Endodermal cell (in vitro differentiated cells): ENCODE results near the gene ICAM4. TPM values are rescaled to one million over a fixed set of nuclear protein-coding genes. Genes with fewer than 3 reads are reported as not detected.

Experiments
- DNase-seq: peaks from one replicate; pipeline ENCODE4 v3.0.0-alpha.2; 2017
- H3K27ac ChIP-seq: 2 replicates; pipeline ENCODE4 v1.5.1; 2013; ENCODE audit warnings: mild to moderate bottlenecking, low read depth, low read length, moderate library complexity
- H3K27me3 ChIP-seq: 2 replicates; pipeline ENCODE4 v1.6.1; 2013; ENCODE audit warnings: mild to moderate bottlenecking, low read length, moderate library complexity; ENCODE audit not compliant: insufficient read depth, control insufficient read depth, poor library complexity, severe bottlenecking
- H3K36me3 ChIP-seq: 2 replicates; pipeline ENCODE4 v1.7.0; 2013; ENCODE audit warnings: mild to moderate bottlenecking, low read length, moderate library complexity; ENCODE audit not compliant: control insufficient read depth, insufficient read depth
- H3K4me1 ChIP-seq: one replicate; pipeline ENCODE4 v1.7.0; 2013; ENCODE audit warnings: low read length; ENCODE audit not compliant: control insufficient read depth, insufficient read depth
- H3K4me3 ChIP-seq: 2 replicates; pipeline ENCODE4 v1.5.1; 2013; ENCODE audit warnings: mild to moderate bottlenecking, low read length, moderate library complexity
- H3K9ac ChIP-seq: 2 replicates; pipeline ENCODE4 v1.6.1; 2013; ENCODE audit warnings: mild to moderate bottlenecking, low read length, moderate library complexity; ENCODE audit not compliant: poor library complexity, severe bottlenecking; ENCODE audit errors: extremely low read depth
- H3K9me3 ChIP-seq: 2 replicates; pipeline ENCODE4 v1.6.1; 2013; ENCODE audit warnings: mild to moderate bottlenecking, low read length, moderate library complexity; ENCODE audit not compliant: control insufficient read depth
- H3K27ac Mint-ChIP-seq: 2 replicates; pipeline ENCODE4 v1.8.0; 2020; ENCODE audit warnings: mixed read lengths
- H3K27me3 Mint-ChIP-seq: 2 replicates; pipeline ENCODE4 v1.8.0; 2021; ENCODE audit warnings: mild to moderate bottlenecking, mixed read lengths; ENCODE audit not compliant: insufficient read depth
- H3K36me3 Mint-ChIP-seq: 2 replicates; pipeline ENCODE4 v1.8.0; 2020; ENCODE audit warnings: low read depth, mixed read lengths
- H3K4me1 Mint-ChIP-seq: 2 replicates; pipeline ENCODE4 v1.8.0; 2020; ENCODE audit warnings: mixed read lengths
- H3K4me3 Mint-ChIP-seq: 2 replicates; pipeline ENCODE4 v1.8.0; 2020; ENCODE audit warnings: mild to moderate bottlenecking, moderate library complexity, mixed read lengths
- H3K9me3 Mint-ChIP-seq: 2 replicates; pipeline ENCODE4 v1.8.0; 2020; ENCODE audit warnings: mild to moderate bottlenecking, mixed read lengths
- CTCF ChIP-seq: fragments of 200-600 bp; sonication (generic); conservative IDR thresholded peaks from 2 replicates; pipeline ENCODE4 v1.5.0; 2021; ENCODE audit warnings: antibody characterized with exemption, mild to moderate bottlenecking
- WGBS, 2 experiments: methylation state at CpG; one replicate each; pipeline versions ENCODE4 v1.1.5 to v1.1.7; 2013; ENCODE audit warnings: missing lambda C conversion rate in 2 of 2, mixed read lengths in 1 of 2; ENCODE audit not compliant: insufficient coverage in 1 of 2, insufficient read length in 1 of 2; 5-methylcytosine and 5-hydroxymethylcytosine counted together
- total RNA-seq, 2 donors: library from RNA; stranded (reverse); fragmentation: NEBNext Ultra II Directional in 1 of 2; extraction: Animal tissue kit (Norgen Biotek cat#: 25700) in 1 of 2; gene quantifications; 2 replicates in 1 of 2; 3 replicates in 1 of 2; pipeline ENCODE4 v1.2.1, GENCODE V29; 2021

Gene ICAM4
- total RNA-seq, 2 donors from 2014 or later: 0.44 TPM; not detected in 1

GRCh38 chr19:10293637-10294367 is 7.0 kb downstream of the ICAM4 start:
- peaks cover 10% of the 10 kb centered on the region for H3K9me3 Mint-ChIP-seq
- H3K4me3 Mint-ChIP-seq: no peak overlapping the region
- no peak for DNase-seq
- no peak overlapping the region for H3K27ac Mint-ChIP-seq
- peaks cover 14% of the 10 kb centered on the region for H3K4me1 Mint-ChIP-seq
- H3K4me3 ChIP-seq: no peak overlapping the region
- no peaks in the 10 kb centered on the region for H3K9me3 ChIP-seq
- peaks cover 97% of the 10 kb centered on the region for H3K27me3 Mint-ChIP-seq
- peaks cover 94% of the 10 kb centered on the region for H3K27me3 ChIP-seq
- 31 to 33% methylated on average over 34 to 49 of the region's 49 CpGs for WGBS, 2 experiments
- no peaks in the 10 kb centered on the region for H3K36me3 Mint-ChIP-seq
- H3K9ac ChIP-seq: no peak overlapping the region
- TF ChIP-seq CTCF: no peak
- peaks cover 3% of the 10 kb centered on the region for H3K4me1 ChIP-seq
- H3K27ac ChIP-seq: no peak overlapping the region
- no peaks in the 10 kb centered on the region for H3K36me3 ChIP-seq

- no peak overlapping the region for H3K9ac ChIP-seq
- H3K4me1 ChIP-seq: peaks cover 3% of the 10 kb centered on the region
- H3K27me3 ChIP-seq: peaks cover 89% of the 10 kb centered on the region
- H3K27me3 Mint-ChIP-seq: peaks cover 97% of the 10 kb centered on the region
- no peaks in the 10 kb centered on the region for H3K36me3 Mint-ChIP-seq
- no peak overlapping the region for H3K27ac Mint-ChIP-seq
- TF ChIP-seq CTCF: peak; percentile 66
- 14 to 20% methylated on average over 18 to 25 of the region's 25 CpGs for WGBS, 2 experiments
- H3K4me1 Mint-ChIP-seq: peaks cover 14% of the 10 kb centered on the region
- peaks cover 10% of the 10 kb centered on the region for H3K9me3 Mint-ChIP-seq
- H3K27ac ChIP-seq: no peak overlapping the region
- H3K36me3 ChIP-seq: no peaks in the 10 kb centered on the region
- no peak overlapping the region for H3K4me3 Mint-ChIP-seq
- DNase-seq: peak; percentile 88
- no peaks in the 10 kb centered on the region for H3K9me3 ChIP-seq
- no peak overlapping the region for H3K4me3 ChIP-seq
Measured at GRCh38 chr19:10294368-10294697, 7.6 kb downstream of the ICAM4 start.

GRCh38 chr19:10295305-10295846 is 8.6 kb downstream of the ICAM4 start:
- peak; percentile 74 for DNase-seq
- H3K27me3 Mint-ChIP-seq: peaks cover 94% of the 10 kb centered on the region
- peak overlapping the region; percentile 65 for H3K4me3 ChIP-seq
- H3K27ac ChIP-seq: no peak overlapping the region
- H3K9me3 ChIP-seq: no peaks in the 10 kb centered on the region
- H3K4me1 ChIP-seq: peaks cover 3% of the 10 kb centered on the region
- no peak overlapping the region for H3K27ac Mint-ChIP-seq
- peak; percentile 64 for TF ChIP-seq CTCF
- no peaks in the 10 kb centered on the region for H3K36me3 Mint-ChIP-seq
- no peaks in the 10 kb centered on the region for H3K36me3 ChIP-seq
- 11 to 17% methylated on average over 6 to 48 of the region's 48 CpGs for WGBS, 2 experiments
- H3K4me1 Mint-ChIP-seq: peaks cover 11% of the 10 kb centered on the region
- peaks cover 9% of the 10 kb centered on the region for H3K9me3 Mint-ChIP-seq
- peaks cover 87% of the 10 kb centered on the region for H3K27me3 ChIP-seq
- H3K4me3 Mint-ChIP-seq: peak overlapping the region; percentile 37
- H3K9ac ChIP-seq: no peak overlapping the region
